Activated CD8-positive, alpha-beta memory T cell treated with anti-CD3 and anti-CD28 coated beads for 24 hours (primary cell): Measurements from ENCODE around the gene DUSP22.
"Not testable (repeated sequence)": the region's sequence is repeated elsewhere in the genome, so short reads cannot be mapped to it uniquely, and the experiment has no call there.

Experiments
- DNase-seq: peaks from one replicate; pipeline ENCODE4 v3.0.0-alpha.2; 2020

The DUSP22 gene

DNA sequence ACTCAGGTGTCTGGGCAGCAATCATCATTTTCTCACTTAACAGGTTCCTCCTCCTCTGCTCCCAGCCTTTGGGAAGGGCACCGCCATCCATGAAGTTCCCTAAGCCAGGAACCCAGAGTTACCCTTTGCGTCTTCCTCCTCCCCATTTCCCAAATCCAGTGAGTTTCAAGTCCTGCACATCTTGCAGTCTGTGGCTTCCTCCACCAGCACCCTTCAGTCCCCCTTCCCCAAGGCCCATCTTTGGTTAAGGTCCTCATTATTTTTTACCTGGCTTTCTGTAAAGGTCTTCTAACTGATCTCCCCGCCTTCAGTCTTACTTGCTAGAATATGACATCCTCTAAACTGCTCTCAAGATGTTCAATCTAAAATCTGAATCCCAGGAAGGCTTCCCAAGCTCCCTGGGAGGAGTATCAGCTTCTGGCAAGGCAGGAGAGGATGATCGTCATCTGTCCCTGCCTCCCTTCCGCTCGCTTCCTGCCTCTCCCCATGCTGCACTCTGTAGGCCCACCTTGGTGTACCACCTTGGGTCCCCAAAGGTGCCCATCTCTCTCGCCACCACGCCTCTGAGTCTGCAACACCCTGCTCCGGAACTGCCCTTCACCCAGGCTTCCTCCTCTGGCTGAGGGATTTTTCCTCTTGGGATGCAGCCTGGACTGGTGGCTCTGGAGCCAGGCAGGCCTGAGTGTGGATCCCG, 11.4 kb upstream of the DUSP22 start:
- DNase-seq, result no peak

DNA sequence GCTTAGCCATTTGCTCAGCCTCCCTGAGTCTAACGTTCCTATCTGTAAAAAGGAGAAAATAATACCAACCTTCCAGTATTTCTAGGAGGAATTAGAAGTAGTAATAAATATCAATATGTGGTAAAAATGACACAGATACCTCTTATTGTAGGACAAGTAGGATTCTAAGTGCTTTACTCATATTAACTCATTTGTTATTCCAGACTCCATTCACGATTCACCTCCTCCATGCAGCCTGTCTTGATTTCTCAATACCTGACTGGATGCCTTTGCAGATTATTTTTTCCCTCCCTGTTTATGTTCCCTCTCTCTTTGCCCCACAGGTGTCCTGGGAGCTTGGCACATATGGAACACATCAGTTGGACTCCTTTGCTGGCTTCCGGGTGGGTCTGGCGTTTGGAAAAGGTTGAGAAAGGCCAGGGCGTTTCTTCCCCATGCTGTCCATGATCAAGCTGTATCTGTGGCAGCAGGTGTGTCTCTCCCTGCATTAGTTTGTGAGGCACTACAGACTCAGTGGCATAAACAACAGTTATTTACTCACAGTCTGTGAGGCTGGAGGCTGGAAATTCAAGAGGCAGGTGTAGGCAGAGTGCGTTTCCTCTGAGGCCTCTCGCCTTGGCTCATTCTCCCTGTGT, 10.7 kb upstream of the DUSP22 start:
- DNase-seq, result no peak

DNA sequence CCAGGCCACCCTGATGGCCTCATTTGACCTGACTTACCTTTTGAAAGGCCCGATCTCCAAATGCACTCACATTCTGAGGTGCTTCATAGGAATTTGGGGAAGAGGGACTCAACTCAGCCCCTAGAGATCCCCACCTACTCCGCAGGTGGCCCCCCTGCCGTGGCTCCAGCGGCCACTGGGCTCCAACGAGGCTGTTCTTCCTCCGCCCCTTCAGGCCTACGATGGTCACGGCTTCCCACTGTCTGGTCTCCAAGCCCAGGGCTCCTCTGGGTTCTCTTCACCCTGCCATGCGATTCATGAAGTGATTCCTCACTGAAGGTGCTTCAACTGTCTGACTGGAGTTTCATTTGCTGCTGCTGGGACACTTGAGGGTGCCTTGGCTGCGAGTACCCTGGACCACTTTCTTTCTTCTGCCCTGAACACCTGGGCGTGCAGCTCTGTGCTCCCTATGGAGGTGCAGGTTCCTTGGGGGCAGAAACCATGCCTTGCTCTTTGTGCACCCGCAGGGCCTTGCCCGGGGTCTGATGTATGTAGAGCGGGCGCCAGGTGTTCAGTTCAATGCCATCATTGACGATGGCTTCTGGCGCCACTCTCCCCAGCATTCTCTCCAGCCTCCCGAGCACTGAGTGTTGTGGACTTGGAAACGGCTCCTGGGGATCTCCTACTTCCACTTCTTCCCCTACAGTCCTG, 10.0 kb upstream of the DUSP22 start:
- no peak for DNase-seq

DNA sequence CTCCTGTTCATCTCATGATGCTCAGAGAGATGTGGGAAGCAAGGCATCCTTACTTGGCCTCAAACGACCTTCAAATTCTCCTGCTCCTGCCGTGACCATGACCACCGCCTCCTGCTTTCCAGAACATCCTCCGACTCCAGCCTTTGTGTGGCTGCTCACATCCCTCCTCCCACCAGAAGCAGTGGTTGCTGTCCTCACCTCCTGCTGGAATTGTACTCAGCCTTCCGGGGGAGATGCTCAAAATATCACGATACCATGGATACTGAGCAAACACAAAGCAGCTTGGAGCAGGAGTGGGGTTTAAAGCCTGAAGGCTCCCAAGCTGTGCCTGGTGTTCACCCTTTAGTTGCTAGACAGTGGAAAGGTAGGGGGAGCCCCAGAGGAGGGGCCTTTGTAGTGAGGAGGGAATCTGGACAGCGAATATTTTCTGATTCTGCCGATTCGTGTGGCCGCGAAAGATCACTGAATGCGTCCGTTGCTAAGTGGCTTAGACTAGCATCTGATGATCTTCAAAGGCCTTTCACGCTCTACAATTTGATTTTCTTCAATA, 9.3 kb upstream of the DUSP22 start:
- no peak for DNase-seq

DNA sequence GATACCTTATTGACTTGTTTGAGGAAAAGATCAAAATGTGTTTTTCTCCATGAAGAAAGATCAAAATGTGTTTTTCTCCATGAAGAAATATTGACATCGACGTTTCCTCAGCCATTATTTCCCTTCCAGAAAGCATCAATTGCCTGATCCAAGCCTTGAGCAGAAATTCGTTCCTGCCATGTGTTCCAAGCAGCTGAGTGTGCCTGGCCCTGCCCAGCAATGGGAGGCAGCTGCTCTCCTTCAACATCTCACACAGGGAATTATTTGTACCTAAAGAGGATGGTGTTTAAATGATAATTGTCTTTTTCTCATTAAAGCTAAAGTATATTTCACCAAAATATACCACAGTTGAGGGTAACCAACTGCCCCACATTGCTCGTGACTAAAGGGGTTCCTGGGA, 7.8 kb upstream of the DUSP22 start:
- DNase-seq, result no peak

DNA sequence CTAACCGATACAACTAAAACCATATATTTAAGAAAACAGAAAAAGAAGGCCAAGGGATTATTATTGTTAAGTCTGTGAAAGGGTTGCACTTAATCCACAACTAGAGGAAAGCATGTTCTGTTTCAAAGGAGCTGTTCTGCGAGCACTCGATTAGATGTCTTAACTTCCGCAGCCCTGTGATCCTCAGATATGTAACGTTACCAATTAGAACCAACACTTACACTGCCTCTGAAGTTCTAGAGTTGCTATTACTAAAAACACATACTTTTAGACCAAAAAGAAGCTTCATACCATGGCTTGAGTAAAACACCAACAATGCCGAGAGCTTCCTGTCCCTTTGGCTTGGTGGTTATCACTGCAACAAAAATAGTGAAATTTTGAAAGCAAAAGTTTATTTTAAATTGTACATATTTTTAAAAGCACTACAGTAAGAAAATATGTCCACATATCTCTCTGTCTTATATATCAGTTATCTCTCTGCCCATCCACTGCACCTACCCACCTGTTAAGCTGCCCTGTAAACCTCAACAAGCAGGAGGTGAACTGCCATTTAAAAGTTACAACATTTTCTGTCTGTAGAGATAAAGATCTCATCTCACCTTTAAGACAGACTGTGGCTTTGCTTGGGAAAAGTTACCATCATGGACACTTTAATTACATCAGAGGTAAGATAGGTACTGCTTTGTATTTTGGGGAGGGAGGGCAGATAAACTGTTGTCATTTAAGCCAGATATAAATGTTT, 7.1 kb upstream of the DUSP22 start:
- DNase-seq, result no peak

DNA sequence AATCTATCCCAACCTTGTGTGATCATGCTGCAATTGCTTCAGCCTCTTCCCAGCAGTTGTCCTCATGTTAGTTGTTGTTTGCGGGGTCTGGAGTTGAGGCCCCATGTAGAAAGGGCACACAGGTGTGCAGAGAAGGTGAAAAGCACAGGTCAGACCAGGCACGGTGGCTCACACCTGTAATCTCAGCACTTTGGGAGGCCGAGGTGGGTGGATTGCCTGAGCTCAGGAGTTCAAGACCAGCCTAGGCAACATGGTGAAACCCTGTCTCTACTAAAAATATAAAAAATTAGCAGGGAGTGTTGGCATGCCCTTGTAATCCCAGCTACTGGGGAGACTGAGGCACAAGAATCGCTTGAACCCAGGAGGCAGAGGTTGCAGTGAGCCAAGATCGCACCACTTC, 6.4 kb upstream of the DUSP22 start:
- not testable (repeated sequence) for DNase-seq

DNA sequence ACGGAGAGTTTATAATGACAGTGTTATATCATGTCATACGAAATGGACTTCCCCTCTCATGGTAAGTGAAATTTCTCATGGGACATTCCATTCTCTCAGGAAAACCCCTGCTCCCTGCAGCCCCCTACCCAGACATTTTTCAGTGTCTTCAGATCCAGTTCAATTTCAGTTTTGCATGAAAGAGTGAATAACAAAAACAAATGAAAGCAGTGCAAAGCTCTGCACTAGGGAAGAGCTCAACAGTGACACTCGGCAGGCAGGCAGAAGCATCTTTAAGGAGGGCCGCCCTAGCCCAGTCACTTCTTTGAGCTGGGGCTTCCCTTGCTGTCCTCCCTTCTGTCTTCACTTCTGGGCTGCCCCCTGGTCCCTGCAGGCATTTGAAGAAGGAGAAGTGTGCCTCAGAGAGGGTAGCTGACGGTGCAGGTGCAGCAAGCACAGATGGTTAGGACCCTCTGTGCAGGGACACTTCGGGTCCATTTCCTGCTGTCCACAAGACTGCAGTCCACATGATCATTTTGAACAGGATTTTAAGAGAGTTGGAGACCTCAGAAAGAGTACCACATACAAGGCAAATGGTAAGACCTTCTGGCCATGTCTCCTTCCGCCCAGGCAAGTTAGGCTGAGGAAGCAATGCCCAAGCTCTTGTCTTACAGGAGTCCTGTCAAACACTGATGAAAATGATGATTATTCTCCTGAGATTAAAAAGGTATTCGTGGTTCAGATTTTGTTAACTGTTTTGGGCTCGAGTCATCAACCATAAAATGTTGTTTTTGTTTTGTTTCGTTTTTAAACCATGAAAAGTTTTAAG, 5.4 kb upstream of the DUSP22 start:
- no peak for DNase-seq

DNA sequence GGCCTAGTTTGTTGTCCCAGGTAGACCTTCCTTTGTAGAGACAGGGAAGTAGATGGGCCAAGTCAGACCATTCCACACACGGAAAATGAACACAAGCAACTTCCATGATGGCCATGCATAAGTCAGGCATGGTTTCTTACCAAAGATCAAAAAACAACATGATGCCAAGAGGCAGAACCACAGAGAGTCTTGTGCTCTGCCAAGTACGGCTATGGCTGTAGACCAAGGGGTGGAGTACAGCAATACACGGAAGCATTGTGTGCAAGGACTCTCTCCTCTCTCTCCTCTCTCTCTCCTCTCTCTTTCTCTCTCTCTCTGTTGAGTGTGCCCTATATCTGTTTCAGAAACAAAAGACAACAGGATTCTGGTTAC, 4.8 kb upstream of the DUSP22 start:
- no peak for DNase-seq

DNA sequence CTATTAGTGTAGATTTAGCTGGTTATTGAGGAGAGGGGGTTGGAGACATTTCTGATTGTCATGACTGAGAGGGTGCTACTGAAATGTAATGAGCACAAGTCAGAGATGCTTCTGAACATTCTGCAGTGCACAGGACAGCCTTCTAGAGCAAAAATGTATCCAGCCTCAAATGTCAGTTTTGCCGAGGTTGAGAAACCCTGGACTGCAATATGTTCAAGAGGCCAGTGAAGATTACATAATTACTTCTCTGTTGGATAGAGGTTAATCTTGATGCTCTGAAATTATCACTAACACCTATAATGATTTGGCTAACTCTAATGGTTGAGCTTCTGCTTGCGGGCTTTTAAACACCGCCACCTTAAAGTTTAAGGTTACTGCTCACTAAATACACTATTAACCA, 3.4 kb upstream of the DUSP22 start:
- no peak for DNase-seq

DNA sequence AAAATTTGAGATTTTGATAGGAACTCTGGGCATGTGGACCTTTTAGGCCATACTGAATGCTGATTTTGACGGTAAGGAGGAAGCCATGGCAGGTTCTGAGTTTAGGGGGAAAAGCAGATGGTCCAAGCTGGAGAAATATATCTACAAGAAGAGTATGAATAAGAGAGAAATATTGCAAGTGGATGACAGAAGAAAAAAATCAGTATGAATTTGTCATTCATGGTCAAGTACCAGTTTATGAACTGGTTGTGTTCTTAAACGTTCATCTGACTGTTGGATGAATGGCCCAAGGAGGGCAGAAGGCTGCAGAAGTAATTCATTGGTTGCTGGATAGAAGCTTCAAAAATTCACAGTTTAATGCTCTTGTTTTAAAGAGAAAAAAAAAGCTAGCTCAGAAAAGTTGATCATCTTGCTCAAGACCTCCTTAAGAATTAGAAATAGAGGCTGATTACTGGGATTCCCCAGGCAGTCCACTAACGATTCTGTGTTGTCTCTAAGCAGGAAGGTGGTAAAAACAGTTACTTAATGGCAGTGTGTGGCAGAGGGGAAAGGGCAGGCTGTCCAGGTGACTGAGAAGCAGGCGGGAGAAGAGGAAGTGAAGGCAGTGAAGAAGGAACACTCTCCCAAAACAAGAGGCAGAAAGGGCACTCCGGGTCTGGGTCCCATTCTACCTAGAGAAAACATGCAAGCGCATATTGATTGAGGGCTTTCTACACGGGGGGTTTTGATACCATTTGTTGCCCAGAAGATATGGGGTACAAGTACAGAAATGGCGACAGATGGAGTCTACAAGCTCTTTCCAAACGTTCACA, 2.0 kb upstream of the DUSP22 start:
- peak; percentile 62 for DNase-seq

DNA sequence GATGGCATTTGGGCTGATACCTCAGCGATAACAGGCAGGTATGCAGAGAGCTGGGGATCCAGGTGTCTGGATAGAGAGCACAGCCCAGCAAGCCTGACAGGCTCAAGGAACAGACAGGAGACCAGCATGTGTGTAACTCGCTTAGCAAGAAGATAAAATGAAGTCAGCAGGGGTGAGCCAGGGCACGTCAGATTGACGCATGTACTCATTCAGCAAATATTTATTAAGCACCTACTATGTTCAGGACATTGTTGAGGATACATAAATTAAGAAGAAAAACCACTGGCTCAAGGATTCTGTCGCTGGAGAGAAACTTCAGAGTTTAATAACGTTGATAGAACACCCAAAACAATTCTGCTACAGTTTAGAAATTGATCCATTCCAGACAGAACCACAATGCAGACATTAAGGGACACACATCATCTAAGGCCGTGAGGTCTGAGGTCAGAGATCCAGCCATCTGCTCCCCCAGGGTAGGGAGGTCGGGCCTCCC, 1.0 kb upstream of the DUSP22 start:
- peak; percentile 62 for DNase-seq

DNA sequence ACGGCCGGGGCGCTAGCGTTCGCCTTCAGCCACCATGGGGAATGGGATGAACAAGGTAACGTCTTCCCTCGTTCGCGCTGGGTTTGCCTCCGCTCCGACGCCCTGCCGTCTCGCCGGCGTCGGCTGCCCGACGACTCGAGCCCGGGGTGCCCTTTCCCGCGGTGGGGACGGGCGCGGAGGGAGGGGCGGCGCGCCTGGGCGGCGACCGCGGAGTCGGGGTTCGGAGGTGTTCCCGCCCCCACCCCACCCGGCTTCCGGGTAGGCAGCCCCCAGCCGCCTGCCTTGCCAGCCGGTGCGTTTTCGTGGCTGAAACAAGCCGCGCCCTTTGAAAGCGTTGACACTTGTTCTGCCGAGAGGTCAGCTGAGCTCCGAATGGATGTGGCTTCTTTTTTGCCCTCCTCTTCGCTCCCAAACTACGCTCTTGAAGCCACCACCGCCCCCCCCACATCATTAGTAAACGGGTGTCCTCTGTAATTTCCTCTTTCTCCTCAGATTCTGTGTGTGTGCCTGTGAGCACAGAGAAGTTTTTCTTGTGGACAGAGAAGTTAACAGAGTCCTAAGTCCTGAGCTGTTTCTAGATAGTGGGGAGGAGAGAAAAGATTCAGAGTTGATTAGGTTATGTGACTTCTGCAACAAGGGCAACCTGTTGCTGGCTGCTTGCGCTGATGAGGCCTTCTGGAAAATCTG, 362 bp downstream of the DUSP22 start:
- DNase-seq, result peak; percentile 90

DNA sequence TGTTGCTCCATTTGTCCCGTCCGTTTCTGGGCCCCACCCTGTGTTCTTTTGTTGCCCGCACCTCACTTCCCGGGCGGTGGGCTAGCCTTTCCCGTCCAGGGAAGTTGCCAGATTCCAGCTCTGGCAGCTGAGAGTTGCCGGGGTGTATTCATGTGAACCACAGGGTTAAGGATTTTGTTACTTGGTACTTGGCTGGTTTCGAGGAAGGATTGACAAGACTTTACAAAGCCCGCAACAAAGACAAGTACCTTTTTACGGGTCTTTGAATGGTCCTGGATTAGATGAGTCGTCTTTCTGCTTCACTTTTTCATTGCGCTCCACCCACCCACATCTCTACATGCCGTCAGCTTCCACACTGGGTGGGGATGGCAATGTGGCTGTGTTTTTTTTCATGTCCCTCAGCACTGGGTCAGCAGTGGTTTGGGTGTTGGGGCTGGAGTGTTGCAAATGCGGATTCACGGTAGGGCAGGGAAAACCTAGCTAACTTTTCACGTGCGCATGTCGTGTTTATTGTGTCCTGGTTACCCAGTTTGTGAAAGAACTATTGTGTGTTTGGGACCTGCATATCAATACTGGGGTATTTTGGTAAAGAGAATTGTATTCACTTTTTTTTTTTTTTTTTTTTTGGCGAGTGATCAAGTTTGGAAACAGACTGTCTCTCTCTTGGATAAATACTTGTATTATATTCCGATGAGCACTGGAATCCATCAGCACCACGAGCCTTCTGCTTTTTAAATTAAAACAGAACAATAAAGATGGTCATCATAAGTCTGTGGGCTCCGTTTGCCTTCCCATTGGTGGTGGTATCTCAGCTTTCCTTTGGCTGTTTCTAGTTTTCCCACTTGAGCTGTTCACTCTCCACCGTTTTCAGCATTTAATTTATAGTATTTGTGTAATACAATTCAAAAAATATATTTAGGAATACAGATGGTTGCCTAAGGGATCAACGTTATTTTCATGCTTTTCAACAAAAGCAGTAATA, 1.2 kb downstream of the DUSP22 start:
- peak; percentile 84 for DNase-seq

DNA sequence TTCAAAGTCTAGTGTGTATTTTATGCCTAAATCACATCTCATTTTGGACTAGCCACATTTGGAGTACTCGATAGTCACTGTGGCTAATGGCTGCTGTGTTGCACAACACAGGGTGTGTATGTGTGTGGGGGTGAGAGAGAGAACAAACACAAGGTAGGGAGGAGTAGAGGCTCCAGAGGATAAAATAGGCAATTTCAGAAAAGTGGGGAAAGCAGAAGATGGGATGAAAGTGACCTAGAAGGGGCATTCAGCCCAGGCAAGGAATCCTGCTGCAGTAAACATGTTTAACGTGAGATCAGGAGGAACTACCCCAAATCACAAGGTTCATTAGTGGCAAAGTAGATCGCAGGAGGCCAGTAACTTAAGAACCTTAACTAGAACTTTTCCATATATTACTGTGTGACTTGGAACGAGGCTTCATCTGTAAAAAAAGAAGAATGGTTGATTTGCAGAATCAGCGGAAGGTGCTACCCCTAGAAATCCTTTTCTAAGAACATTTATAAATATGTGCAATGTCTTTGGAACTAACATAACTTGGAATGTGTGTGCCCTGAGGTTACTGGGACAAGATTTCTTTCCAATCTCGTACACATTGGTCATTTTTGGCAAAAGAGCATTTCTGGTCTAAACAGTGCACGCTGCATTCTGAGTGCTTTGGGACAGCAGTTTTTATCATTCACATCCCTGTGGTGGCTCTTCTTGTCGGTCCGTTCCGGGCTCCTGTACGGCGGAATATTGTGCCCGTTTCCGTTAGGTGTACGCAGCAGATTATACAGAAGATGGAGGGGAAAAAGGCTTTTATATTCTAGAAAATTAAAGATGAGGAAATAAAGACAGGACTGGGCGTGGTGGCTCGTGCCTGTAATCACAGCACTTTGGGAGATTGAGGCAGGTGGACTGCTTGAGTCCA, 2.6 kb downstream of the DUSP22 start:
- peak; percentile 50 for DNase-seq

DNA sequence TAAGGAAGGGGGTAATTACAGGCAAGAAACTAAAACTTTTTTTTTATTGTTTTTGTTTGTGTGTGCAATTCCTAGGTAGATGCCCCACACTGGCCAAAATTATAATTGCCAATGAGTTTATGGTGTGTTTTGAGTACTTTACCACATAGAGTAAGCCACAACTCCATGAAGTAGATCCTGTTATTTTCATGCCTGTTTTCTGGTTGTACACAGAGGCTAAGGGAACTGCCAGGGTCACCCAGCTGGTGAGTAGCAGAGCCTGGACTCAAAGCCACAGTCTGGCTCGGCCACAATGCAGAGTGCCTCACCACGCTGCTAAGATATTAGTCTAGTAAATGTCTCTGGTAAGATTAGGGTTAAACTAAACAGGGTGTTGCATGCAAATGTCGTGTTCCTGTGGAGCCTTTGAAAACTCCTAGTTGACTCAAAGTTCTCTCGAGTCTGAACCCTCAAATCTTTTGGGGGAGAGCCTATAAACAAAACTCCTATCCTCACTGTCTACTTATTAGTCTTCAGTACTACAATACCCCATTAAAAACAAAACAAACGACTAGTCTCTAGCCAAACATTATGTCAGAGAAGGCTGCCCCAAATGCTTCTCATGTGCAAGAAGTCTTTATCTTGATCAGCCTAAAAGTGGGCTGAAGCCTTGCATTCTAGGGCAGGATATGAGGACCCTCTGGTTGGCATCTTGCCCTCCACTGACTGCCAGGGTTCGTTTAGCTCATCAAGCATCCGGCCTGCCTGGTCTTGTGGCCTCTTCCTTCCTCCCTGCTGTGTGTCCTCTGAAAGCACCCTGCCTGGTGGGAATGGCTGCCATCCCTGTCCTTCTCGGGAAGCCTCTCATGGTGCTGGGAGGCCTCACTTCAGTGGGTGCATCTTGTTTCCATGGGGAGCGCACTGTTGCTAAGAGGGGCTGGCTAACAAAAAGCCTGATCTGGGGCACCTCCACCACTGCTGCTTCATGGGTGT, 4.2 kb downstream of the DUSP22 start:
- peak; percentile 65 for DNase-seq
